Loucy (cell line): ENCODE data around the gene RAB26.
"Not testable (repeated sequence)": the region's sequence is repeated elsewhere in the genome, so short reads cannot be mapped to it uniquely, and the experiment has no call there.

Source experiments
- CTCF ChIP-seq: fragments of 200-600 bp; sonication (generic); conservative IDR thresholded peaks from 2 replicates; pipeline ENCODE4 v1.5.1; 2014; ENCODE audit warnings: mild to moderate bottlenecking, antibody characterized with exemption, low read length
- EZH2phosphoT487 ChIP-seq: fragments of 200-600 bp; IDR thresholded peaks from 2 replicates; pipeline ENCODE4 v1.6.1; 2018; ENCODE audit warnings: antibody characterized with exemption, mild to moderate bottlenecking, moderate library complexity, borderline replicate concordance

- not testable (repeated sequence) for TF ChIP-seq CTCF, EZH2phosphoT487
Measured at GRCh38 chr16:2124694-2125444, 23.6 kb upstream of the RAB26 start.
